Measurements from ENCODE around the gene NPY5R.

GRCh38 chr4:163378661-163379060, 35.0 kb downstream of the NPY5R start:
- TF ChIP-seq LEF1 (IDR thresholded peaks at IDR 0.05; ENCODE audit: borderline replicate concordance), result no peak
- no peak for TF ChIP-seq PKNOX1 (IDR thresholded peaks at IDR 0.05)
- no peak for TF ChIP-seq ELF4 (IDR thresholded peaks at IDR 0.05)
- no peak for TF ChIP-seq TARDBP (IDR thresholded peaks at IDR 0.05)
- no peak for TF ChIP-seq BHLHE40 (IDR thresholded peaks at IDR 0.05; ENCODE audit: borderline replicate concordance)
- TF ChIP-seq SUZ12 (IDR thresholded peaks at IDR 0.05), result no peak
- no peak for TF ChIP-seq NFRKB (IDR thresholded peaks at IDR 0.05)
- no peak for TF ChIP-seq FOXM1 (IDR thresholded peaks at IDR 0.05; ENCODE audit: borderline replicate concordance)
- no peak for TF ChIP-seq ZNF384 (IDR thresholded peaks at IDR 0.05)
- TF ChIP-seq SP1 (IDR thresholded peaks at IDR 0.05), result no peak

All from HEK293T (cell line).